ENCODE measurements around the gene TCF7L1.

DNA sequence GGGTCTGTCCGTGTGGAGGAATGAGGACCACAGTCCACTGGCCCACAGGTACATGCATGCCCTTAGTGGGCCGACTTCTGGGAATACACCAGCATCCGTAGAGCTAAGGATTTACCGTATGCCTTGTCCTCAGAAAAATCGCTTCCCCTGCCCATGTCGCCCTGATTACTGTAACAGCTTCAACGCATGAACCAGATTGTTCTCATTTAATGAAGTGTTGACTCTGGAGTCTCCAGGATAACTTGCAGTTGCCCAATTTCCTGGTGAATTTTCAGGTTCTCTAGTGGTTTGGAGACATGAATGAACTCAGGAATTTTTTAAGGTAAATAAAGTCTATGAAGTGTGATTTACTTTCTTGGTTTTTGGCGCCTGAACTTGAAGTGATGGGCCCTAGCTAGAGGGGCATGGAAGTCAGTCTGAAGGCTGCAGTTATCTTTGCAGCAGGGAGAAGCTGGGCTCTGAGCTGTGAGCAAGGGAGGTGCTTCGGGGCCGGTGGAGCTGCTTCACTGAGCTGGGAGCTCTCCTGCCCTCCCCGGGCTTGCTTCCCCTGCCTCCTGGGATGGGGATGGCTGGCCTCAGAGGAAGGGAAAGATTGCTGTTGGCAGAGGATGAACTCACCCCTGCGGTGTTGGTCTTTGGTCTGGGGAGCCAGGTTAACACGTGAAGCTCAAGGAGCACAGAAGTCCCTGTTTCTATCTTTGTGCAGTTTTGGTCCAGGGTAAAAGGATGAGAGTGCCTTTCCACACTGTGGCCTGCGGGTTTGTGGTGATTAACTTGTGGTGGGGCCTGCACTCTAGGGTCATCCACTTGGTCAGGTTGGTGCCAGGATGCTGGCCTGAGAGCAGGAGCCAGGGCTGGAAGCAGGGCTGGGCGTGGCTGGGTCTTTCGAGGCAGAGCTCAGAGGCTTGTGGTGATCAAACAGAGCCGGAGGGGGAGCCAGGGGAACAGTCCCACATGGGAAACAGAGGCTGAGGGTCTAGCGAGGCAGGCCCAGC is 28.1 kb downstream of the TCF7L1 start:
- TF ChIP-seq EP300 (conservative IDR thresholded peaks at IDR 0.05; ENCODE audit: poor library complexity, severe bottlenecking): no peak
- TF ChIP-seq CTCF (IDR thresholded peaks at IDR 0.05; ENCODE audit: poor library complexity, severe bottlenecking): no peak
- no peak for TF ChIP-seq TAF1 (IDR thresholded peaks at IDR 0.05; ENCODE audit: low read depth)
- TF ChIP-seq POLR2AphosphoS5 (IDR thresholded peaks at IDR 0.05): no peak
- TF ChIP-seq MXI1 (conservative IDR thresholded peaks at IDR 0.05; ENCODE audit: poor library complexity, severe bottlenecking): no peak
- TF ChIP-seq, protein P1, sequence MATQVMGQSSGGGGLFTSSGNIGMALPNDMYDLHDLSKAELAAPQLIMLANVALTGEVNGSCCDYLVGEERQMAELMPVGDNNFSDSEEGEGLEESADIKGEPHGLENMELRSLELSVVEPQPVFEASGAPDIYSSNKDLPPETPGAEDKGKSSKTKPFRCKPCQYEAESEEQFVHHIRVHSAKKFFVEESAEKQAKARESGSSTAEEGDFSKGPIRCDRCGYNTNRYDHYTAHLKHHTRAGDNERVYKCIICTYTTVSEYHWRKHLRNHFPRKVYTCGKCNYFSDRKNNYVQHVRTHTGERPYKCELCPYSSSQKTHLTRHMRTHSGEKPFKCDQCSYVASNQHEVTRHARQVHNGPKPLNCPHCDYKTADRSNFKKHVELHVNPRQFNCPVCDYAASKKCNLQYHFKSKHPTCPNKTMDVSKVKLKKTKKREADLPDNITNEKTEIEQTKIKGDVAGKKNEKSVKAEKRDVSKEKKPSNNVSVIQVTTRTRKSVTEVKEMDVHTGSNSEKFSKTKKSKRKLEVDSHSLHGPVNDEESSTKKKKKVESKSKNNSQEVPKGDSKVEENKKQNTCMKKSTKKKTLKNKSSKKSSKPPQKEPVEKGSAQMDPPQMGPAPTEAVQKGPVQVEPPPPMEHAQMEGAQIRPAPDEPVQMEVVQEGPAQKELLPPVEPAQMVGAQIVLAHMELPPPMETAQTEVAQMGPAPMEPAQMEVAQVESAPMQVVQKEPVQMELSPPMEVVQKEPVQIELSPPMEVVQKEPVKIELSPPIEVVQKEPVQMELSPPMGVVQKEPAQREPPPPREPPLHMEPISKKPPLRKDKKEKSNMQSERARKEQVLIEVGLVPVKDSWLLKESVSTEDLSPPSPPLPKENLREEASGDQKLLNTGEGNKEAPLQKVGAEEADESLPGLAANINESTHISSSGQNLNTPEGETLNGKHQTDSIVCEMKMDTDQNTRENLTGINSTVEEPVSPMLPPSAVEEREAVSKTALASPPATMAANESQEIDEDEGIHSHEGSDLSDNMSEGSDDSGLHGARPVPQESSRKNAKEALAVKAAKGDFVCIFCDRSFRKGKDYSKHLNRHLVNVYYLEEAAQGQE (IDR thresholded peaks at IDR 0.05; ENCODE audit: borderline replicate concordance): no peak
